GM19328 (cell line): Measurements from ENCODE around the gene ILDR1.
"Not testable (repeated sequence)": the region's sequence is repeated elsewhere in the genome, so short reads cannot be mapped to it uniquely, and the experiment has no call there.

Experiments used
- ATAC-seq: cut with Tn5 transposase; IDR thresholded peaks from one replicate; pipeline ENCODE4 v1.9.1; 2021; ENCODE audit warnings: mild to moderate bottlenecking, moderate library complexity; ENCODE audit not compliant: unreplicated experiment

ILDR1 gene

GRCh38 chr3:121956363-121956762 is 65.7 kb downstream of the ILDR1 start:
- ATAC-seq, result no peak

- no peak for ATAC-seq
These were observed 70.6 kb downstream of the ILDR1 start for GRCh38 chr3:121951291-121951919.

GRCh38 chr3:121948641-121949040 is 73.4 kb downstream of the ILDR1 start:
- ATAC-seq, result no peak

GRCh38 chr3:121943431-121943830 is 78.6 kb downstream of the ILDR1 start:
- ATAC-seq, result no peak

- ATAC-seq, result no peak
These were observed 79.8 kb downstream of the ILDR1 start for GRCh38 chr3:121942116-121942786.

- no peak for ATAC-seq
These were observed 80.5 kb downstream of the ILDR1 start for GRCh38 chr3:121941592-121941991.

GRCh38 chr3:121938141-121938855 is 83.7 kb downstream of the ILDR1 start:
- ATAC-seq, result not testable (repeated sequence)
